Measurements from ENCODE around the gene CAPZA1. TPM values are rescaled to one million over a fixed set of nuclear protein-coding genes. Genes with fewer than 3 reads are reported as not detected.

CAPZA1 gene
- total and polyA plus RNA-seq, 2 of the 8 experiments (the other 6 are each of a cell fraction or from before 2014, with no cell fraction given): 48.9 to 107 TPM

GRCh38 chr1:112694363-112694929 lies 74.8 kb downstream of the CAPZA1 start (continued):
- TF ChIP-seq CHD7 (IDR thresholded peaks at IDR 0.05; ENCODE audit: insufficient replicate concordance, low read length) (no peak), MAX (IDR thresholded peaks at IDR 0.05) (no peak), EGR1 (IDR thresholded peaks at IDR 0.05; ENCODE audit: borderline replicate concordance, low read depth, low read length) (no peak), RXRA (IDR thresholded peaks at IDR 0.05; ENCODE audit: insufficient read depth, low read depth, low read length) (no peak), TAF1 (IDR thresholded peaks at IDR 0.05; ENCODE audit: low read depth, low read length) (no peak)
